Fibroblast of upper back skin (primary cell): ENCODE results near the gene TMPRSS3.

ENCODE experiments used
- DNase-seq: peaks from one replicate; pipeline ENCODE4 v3.0.0-alpha.2; 2013

Gene TMPRSS3

DNA sequence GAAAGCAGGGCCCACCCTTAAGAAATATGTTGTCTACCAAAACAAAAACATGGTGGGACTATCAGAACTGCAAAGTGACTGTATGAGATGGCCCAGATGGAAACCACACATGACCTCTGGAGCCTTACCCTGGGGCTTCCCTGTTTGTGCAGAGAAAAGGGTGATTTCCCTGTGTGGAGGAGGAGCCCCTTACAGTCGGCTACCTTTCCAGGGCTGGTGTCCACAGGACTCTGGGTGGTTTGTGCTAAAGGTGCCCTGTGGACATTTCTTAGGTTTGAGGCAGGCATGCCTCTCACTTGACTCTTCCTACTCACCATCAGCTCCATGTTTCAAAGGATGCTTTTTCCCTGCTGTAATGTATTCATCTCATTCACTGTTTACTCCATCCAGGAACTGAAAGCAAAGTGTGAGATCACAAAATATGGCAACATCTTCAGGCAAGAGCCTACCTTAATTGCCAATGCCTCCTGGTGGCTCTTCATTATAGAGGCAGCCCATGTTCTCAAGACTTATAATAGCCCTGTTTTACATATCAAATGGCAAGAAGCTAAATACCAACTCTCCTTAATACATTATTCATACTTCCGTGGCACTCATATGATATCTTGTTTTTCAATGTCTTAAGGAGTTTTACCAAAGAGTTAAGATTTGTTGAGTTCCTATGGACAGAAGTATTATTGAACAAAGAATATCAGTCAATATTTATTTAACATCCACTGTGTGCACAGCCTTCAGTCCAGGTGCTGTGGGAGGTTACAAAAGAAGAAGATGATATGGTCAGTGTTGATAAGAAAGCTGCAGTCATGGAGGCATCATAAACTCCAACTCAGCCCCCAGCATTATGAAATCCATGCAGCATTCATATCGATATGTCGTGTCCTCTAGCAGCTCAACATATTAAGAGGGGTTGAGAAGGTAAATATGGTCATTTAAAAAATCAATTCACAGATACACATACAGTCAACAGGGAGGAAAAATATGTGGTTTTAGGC is 65.2 kb downstream of the TMPRSS3 start:
- DNase-seq = no peak

DNA sequence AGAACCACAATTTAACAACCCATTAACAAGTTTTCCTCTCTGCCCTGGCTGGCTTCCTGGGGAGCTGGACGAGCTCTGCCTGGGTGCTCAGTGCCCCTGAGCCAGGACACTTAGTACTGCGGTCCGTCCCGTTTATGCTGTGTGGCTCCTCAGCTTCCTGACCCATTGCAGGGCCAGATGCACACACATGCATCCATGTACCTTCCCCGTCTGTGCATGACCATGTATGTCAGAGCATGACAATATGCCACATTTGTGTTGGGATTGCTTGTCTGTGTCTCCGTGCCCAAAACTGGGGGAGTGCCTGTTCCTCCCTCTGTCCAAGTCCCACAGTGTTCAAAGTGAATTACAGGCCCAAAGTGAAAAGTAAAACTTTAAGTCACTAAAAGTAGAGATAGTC is 71.0 kb downstream of the TMPRSS3 start:
- DNase-seq = no peak
